NOMO-1 treated with DMSO at 0.1 percent for 48 hours (cell line): ENCODE measurements around the gene RFTN2.
"Not testable (repeated sequence)": the region's sequence is repeated elsewhere in the genome, so short reads cannot be mapped to it uniquely, and the experiment has no call there.

ENCODE experiments used
- DNase-seq: peaks from one replicate; lab custom pipeline; 2025; ENCODE audit not compliant: unreplicated experiment; lab: John Stamatoyannopoulos, UW

The RFTN2 gene

DNA sequence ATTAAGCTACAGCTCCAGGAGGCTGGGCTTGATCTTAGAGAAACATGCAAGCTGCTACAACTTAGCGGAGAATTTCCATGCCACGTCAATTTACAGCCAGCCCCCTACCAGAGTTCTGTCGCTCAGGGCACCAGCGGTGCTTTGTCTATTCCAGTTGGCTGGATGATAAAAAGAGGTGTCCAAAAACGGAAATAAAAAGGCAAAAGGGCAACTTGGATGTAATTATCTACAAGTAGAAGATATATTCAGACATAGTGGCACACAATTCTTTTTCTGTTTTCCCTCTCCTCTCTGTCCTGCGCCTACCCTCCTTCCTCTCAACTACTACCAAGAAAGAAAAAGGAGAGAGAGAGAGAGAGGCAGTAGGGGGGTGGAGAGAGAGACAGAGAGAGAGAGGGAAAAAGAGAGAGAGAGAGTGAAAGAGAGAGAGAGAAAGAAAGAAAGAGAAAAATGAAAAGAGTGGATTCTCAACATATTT is 363 bp upstream of the RFTN2 start:
- DNase-seq, result no peak

DNA sequence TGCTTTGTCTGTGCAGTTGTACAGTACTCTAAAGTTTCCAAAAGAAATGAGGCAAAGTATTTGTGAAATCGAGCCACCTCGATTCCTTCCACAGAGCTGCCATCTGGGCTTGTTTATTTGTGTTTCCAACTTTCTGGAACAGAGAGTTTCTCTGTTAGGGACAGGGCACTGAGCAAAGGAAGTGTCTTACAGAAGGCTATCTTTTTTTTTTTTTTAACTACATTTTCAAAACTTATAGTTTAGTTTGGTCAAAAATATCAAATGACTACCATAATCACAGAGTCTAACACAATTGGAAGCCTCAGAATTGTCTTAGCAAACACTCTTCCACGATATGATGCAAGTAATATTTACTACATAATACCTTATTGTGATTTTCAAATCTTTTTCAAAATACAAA is 796 bp downstream of the RFTN2 start:
- DNase-seq, result no peak

DNA sequence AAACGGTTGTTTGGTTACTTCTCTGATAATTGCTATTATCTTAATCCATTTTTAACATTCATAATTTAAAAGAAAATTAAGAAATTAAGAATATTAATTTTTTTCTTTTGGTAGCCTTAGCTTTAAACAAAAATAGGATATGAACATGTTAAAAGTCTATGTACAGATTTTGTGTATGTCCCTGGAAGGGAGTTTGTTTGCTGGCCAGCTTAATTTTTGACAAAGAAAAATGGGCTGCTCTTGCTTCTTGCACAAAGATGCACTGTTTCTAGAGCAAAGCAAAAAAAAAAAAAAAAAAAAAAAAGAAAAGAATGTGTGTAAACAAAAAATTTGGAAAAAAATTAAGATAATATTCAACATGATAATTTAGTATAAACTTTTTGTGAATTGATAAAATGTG is 1.3 kb downstream of the RFTN2 start:
- no peak for DNase-seq

DNA sequence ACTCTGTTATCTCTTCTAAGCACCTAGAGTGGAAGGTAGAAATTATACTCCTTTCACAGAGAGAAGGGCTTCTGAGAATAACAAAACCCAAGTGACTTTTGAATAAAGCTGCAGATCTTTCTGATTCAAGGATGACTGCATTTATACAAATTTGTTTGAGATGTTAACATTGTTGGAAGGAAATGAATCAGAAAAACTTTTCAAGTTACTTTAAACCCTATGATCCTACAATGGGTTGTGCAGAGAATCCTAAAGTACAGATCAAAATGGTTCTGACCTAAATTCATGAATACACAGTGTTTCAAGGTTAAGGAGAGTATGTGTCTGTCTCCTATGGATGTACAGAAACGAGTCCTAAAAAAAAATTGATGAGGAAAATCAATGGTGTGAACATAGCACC is 1.8 kb downstream of the RFTN2 start:
- DNase-seq, result no peak

DNA sequence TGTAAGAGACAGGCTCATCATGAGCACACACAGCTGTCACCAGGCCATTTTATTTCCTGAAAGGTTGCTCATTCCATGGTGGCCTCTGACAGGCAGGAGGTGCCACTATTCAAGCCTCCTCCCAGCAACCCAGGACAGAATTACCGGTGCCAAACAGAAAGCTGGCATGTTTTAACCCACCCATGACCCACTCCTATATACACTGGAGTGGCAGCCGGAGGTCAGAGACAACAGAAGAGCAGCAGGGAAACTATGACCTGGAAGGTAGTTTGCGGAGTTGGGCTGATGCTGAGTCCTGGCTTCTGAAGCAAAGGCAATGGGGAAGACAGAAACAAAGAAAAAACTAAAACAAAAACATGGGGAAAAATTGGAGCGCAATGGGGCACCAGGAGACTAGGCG is 2.3 kb downstream of the RFTN2 start:
- DNase-seq, result no peak

DNA sequence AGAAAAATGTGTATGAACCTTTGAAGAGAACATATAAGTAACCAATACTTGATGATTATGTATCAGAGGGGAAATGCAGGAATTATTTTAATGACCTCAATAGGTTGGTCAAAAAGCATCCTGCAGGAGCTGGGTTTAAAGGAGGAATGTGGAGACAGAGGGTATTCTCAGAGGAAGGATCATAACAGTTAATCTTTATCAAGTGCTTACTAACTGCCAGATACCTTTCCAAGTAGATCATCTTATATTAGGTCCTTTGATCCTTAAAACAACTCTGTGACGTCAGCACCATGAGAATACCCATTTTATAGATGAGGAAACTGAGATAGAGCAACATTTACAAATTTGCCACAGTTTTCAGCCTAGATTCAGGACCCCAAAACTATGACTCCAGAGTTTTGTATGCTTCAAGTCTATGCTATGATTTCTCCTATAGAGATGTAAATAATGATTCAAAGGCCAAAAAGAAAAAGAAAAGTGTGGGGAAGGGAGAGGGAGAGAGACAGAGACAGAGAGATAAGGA is 3.0 kb downstream of the RFTN2 start:
- DNase-seq, result no peak

DNA sequence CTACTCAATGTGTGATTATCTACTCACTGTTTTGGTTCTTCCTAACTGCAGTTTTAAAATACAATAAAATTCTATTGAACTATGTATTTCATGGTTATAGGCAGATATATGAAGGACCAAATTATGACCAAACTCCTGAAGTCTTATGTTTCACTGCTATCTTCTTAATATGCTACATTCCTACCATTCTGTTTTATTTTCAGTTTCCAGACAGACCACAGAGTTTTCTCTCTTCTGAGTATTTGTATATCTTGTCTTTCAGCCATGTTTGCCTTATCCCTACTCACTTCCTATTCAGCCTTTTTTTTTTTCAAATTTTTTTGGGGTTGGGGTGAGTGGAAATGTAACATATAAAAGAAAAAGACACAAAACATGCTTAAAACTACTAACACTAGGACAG is 6.3 kb downstream of the RFTN2 start:
- no peak for DNase-seq

DNA sequence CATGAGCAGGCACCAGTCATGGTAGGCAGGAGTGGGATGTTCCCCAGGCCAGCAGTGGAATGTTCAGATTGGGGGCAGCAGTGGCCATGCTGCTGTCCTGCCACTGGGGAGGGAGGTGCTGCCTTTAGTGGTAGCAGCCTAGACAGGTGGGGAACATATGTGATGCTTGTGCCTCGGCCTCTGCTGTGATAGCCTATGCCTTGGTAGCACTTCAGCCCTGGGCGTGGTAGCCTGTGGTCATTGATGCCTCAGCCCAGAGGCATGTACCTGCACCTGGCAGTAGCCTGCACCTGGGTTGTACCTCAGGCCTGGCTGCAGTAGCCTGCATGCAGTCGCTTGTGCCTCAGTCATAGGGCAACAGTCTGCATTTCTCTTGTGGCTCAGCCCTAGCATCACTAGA is 7.1 kb downstream of the RFTN2 start:
- DNase-seq, result no peak

DNA sequence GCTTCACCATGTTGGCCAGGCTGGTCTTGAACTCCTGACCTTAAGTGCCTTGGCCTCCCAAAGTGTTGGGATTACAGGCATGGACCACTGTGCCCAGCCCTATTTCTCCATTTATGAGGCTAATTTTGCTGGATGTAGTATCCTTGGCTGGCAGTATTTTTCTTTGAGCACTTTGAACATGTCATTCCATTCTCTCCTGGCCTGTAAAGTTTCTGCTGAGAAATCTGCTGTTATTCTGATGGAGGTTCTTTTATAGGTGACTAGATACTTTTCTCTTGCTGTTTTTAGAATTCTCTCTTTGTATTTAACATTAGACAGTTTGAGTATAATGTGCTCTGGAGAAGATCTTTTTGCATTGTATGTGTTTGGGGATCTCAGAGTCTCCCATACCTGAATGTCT is 9.1 kb downstream of the RFTN2 start:
- DNase-seq, result no peak

DNA sequence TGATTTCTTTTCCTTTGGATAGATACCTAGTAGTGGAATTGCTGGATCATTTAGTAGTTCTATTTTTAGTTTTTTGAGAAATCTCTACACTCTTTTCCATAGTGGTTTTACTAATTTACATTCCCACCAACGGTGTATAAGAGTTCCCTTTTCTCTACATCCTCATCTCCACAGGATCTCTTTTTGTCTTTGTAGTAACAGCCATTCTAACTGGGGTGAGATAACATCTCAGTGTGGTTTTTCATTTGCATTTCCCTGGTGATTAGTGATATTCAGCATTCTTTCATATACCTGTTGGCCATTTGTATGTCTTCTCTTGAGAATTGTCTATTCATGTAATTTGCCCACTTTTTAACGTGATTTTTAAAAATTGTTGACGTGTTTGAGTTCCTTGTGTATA is 13.8 kb downstream of the RFTN2 start:
- DNase-seq, result no peak

DNA sequence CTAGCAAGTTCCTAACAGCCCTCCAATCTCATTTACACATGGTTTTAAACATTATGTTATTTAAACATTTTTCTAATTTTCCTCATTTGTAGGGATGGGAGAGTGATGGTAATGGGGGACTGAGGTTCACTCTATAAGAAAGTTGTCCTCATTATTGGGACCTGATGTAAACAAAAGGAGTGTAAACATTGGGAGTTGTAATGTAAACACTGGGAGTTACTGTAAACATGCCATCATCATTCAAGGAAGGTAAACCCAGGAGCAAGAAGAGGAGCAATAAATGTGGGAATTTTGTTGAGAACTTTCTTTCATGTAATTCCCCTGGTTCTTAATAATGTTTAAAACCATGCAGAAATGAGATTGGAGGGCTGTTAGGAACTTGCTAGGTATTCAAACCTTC is 17.8 kb downstream of the RFTN2 start:
- no peak for DNase-seq

DNA sequence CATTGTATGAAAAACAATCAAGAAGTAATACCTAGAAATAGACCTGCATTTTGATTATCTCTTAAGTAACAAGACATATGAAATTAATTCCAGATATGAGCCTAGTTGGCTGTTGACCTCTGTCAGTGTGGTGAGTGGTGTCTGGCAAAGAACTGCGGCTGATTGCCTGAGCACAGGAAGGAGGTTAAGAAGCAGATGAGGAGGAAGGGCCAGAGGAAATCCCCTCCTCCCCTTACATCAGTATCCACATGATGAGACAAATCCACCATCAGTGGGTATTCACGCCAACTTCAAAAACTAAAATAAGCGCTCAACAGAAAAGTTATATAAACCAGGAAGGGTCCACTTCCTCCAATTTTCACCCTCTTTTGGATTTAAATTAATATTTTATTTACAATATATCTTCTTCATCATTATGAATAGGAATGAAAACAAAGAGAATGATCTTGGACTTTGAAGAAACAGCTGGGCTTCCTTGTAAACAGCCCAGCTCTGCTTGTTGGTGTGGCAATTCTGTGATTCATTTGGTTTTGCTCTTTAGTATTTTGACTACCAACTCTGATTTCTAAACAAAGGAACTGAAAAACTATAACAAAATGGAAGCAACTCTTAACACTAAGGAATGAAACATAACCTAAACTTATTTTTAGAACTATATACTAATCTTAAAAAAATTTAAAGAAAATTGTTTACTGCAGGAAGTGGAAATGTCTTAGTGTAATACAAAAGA is 27.3 kb downstream of the RFTN2 start:
- DNase-seq, result no peak

DNA sequence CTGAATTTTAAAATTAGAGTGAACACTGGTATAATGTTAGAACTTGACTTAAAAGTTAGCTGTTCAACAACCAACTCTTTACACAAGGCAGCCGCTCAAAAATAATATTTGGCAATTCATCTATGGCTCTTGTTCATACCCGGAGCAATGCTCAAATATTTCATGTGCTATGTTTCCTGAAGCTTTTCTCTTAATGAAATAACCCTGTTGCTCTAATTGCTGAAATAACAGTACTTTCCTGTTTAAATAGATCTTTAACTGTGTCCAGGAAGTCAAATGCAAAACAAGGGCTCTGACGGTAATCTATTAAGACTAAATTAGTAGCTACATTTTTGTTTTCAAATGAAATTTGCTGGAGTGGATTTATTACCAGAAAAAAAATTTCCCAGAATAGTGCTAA is 33.7 kb downstream of the RFTN2 start:
- no peak for DNase-seq

DNA sequence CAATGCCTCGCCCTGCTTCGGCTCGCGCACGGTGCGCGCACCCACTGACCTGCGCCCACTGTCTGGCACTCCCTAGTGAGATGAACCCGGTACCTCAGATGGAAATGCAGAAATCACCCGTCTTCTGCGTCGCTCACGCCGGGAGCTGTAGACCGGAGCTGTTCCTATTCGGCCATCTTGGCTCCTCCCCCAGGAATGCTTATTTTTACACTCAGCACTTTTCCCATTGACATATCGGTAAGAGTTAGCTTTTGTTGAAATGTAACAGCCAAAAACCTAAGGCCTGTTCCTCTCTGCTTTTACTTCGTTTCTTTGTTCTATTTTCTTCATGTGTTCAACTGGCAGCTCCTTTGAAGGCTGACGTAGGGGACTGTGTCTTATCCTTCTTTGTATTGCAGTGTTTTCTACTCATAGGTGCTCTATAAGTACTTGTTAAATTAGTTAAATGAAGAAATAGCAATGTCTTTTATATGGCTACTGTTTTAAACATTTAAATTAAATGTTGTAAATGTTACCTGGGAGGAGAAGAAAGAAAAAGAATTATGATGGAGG is 34.7 kb downstream of the RFTN2 start:
- DNase-seq, result not testable (repeated sequence)

DNA sequence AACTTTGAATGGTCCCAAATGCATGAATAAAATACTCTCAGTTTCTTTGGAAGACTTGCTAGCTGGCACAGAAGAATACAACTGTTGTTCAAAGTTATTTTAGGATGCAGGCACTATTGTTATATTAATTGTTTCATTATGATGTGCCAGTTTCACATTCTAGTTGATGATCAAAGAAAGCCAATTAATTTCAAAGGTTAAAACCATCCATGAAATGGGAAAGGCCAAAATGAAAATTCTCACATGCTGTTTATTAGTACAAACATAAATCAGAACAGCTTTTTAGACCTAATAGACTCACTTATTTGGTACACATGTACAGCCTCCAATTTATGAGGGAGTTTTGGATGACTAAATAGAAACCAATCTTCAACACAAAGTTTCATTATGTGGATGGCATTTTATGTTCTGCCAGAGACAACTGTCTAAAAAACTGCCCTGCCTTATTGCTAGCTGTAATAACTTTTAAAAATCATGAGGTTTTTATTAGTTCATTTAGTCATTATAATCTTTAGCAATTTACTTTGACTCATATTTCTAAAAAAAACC is 42.2 kb downstream of the RFTN2 start:
- no peak for DNase-seq

DNA sequence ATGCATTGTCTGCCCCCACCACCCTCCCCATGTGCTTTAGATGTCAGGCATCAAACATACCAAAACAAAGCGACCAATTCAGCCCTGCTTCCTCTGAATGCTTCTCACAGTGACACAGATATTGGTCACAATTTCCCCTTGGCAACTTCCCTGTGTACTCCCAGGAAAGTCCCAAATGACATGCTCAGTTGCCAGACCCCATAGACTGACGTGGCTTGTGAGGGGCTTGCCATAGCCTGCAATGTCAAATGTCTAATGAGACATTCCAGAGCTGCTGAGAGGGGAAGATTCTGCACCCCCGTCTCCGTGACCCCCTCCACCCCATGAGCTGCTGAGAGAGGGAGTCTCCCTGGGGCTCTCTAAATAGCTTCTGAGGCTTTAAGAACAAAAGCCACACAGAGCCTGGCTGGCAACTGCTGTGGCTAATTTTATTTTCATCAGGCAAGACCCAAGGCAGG is 47.3 kb downstream of the RFTN2 start:
- DNase-seq, result no peak

DNA sequence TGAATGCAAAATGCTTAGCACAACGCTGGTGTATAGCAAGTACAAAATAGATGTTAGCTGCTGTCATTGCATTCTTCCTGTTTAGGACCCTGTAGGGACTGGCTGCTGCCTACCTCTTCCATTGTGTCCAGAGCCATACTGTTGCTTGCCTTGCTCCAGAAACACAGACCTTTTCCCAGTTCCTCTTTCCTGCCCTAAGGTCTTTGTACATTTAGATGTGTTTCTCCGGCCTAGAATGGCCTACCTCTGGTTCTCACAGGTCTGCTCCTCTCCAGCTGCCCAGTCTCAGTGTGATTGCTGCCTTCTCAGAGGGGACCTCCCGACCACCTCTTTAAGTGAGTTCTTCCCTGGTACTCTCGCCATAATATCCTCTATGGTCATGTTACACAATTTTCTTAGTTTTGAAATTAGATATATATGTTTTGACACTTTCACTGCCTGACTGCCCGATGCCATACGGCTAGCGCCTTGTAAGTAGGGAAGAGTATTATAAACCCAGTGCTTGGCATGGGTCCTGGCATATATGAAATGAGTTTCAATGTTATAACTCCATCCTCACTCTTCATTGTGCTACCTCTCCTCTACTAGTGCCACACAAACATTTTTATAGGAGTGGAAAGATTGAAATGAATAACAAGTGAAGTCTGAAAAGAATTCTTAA is 48.3 kb downstream of the RFTN2 start:
- peak; percentile 20 for DNase-seq

DNA sequence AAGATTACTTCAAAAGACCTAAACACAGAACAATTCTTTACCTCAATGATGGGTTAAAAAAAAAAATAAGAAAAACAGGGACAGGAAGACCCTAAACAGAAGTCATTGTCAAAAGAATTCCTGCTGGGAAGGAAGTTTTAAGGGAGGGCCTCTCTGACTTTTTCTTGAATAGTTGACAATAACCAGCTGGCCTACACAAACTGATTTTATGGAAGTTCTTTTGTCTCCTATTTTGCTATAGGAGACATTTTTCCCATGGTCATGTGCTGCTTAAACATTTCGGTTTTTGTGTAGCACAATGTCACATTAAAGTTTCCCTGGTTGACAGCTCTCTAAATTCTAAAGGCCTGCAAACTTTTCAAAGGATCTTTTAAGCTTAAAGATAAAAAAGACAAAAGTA is 55.3 kb downstream of the RFTN2 start:
- no peak for DNase-seq

DNA sequence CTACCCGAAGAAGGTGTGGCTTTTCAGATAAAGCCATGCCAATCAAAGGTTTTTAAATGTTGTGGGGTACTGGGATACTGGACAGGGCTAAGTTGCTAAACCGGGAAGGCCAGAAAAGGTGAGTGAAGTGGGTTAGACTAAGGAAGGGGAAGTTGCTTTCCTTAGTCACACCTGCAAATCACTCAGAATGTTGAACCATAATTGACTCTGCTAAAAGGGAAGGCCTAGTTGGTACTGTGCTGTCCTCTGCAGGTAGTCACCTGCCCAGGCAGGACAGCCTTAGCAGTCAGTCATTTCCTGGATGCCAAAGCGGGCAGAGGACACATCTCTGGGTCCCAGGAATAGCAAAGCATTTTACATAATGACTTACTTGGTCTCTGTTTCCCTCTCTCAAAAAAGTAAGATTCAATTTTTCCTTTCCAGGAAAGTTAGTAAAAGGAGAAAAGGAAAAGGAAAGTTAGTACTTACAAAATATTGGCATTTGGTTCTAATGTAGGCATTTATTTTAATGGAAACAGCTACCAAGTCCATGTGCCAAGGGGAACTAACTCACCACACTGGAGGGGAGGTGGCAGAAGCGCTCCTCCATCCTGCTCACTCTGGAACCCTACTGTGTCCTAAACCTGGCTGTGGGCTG is 60.3 kb downstream of the RFTN2 start:
- no peak for DNase-seq

DNA sequence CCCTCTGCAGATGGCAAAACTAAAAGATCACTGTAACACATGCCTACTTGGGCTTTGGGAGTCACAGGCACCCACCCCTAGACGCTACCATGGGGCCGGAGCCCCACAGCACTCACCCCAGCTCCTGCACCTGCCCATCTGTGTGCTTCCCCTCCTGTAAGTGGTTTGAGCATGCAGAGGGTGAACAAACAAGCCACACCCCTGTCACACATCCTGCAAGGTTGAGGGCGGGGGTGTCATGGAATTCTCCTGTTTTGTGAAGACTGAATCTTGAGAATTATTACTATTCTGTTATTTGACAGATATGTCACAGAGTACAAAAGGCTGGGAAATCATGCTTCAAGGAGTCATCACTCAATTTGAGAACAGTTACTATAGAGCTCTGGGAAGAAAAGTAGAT is 60.9 kb downstream of the RFTN2 start:
- no peak for DNase-seq

DNA sequence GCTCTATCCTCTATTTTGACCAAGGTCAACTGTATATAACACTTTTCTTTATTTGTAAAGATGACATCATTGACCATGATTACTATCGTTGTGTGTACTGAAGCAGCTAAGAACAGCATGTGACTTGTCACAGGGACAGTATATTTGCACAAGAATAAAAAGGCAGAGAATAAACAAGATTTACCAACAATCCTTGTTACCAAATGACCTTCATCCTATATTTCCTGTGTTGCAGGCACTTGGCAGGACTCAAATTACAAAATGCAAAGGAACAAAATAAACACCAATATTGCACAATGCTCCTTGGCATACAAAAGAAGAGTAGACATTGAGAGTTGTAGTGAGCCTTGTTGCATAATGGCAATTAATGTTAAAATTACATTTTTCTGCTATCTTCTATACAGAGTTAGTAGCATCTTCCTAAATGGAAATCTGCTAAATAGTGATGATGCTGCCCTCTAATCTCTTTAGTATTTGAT is 61.8 kb downstream of the RFTN2 start:
- no peak for DNase-seq
